HepG2 (cell line): Measurements from ENCODE around the gene EEIG1. TPM values are rescaled to one million over a fixed set of nuclear protein-coding genes. Genes with fewer than 3 reads are reported as not detected.

ENCODE experiments used
- AHDC1 ChIP-seq: sonication (generic); formaldehyde crosslinking; IDR thresholded peaks from 2 replicates; pipeline ENCODE4 v1.5.1; 2020; ENCODE audit warnings: mild to moderate bottlenecking, missing genetic modification reagents, borderline replicate concordance
- ATF3 ChIP-seq: sonication (generic); formaldehyde crosslinking; IDR thresholded peaks from 2 replicates; pipeline ENCODE4 v1.4.0; 2020; ENCODE audit warnings: missing genetic modification reagents
- ATRX ChIP-seq: sonication (generic); formaldehyde crosslinking; IDR thresholded peaks from 2 replicates; pipeline ENCODE4 v1.4.0; 2020; ENCODE audit warnings: missing genetic modification reagents, borderline replicate concordance
- CHD2 ChIP-seq: IDR thresholded peaks from 2 replicates; pipeline ENCODE4 v1.6.1; 2011; ENCODE audit warnings: low read depth, low read length, improper control_type of control experiment
- FOXK1 ChIP-seq: sonication (generic); formaldehyde crosslinking; IDR thresholded peaks from 2 replicates; pipeline ENCODE4 v1.4.0; 2020; ENCODE audit warnings: low read depth, missing genetic modification reagents, borderline replicate concordance
- IRF2 ChIP-seq: IDR thresholded peaks from 2 replicates; pipeline ENCODE4 v1.6.1; 2018; ENCODE audit warnings: missing genetic modification reagents, missing compliant biosample characterization
- LRRFIP1 ChIP-seq: sonication (generic); formaldehyde crosslinking; conservative IDR thresholded peaks from 2 replicates; pipeline ENCODE4 v1.4.0; 2020; ENCODE audit warnings: missing genetic modification reagents
- MEF2D ChIP-seq: sonication (generic); formaldehyde crosslinking; IDR thresholded peaks from 2 replicates; pipeline ENCODE4 v1.5.1; 2020; ENCODE audit warnings: mild to moderate bottlenecking, missing genetic modification reagents
- NR3C1 ChIP-seq: sonication (generic); formaldehyde crosslinking; IDR thresholded peaks from 2 replicates; pipeline ENCODE4 v1.4.0; 2020; ENCODE audit warnings: missing genetic modification reagents
- PBX3 ChIP-seq: sonication (generic); formaldehyde crosslinking; IDR thresholded peaks from 2 replicates; pipeline ENCODE4 v1.8.1; 2023; ENCODE audit warnings: missing genetic modification reagents, inconsistent platforms, borderline replicate concordance
- POLR2AphosphoS5 ChIP-seq: IDR thresholded peaks from 2 replicates; pipeline ENCODE4 v1.6.1; 2012; ENCODE audit warnings: low read depth, low read length
- PRMT3 ChIP-seq: sonication (generic); formaldehyde crosslinking; IDR thresholded peaks from 2 replicates; pipeline ENCODE4 v1.8.1; 2022; ENCODE audit warnings: low read depth, mild to moderate bottlenecking, moderate library complexity, missing genetic modification reagents, borderline replicate concordance
- SCMH1 ChIP-seq: sonication (generic); formaldehyde crosslinking; IDR thresholded peaks from 2 replicates; pipeline ENCODE4 v1.9.0; 2021; ENCODE audit warnings: missing genetic modification reagents, mild to moderate bottlenecking, borderline replicate concordance
- ZMAT3 ChIP-seq: sonication (generic); formaldehyde crosslinking; conservative IDR thresholded peaks from 2 replicates; pipeline ENCODE4 v1.7.0; 2021; ENCODE audit warnings: missing genetic modification reagents
- ZMYM2 ChIP-seq: sonication (generic); formaldehyde crosslinking; IDR thresholded peaks from 2 replicates; pipeline ENCODE4 v1.8.0; 2022; ENCODE audit warnings: mild to moderate bottlenecking, missing genetic modification reagents
- ZNF234 ChIP-seq: sonication (generic); formaldehyde crosslinking; conservative IDR thresholded peaks from 2 replicates; pipeline ENCODE4 v1.5.1; 2020; ENCODE audit warnings: mild to moderate bottlenecking, missing genetic modification reagents
- ZNF350 ChIP-seq: sonication (generic); formaldehyde crosslinking; IDR thresholded peaks from 2 replicates; pipeline ENCODE4 v1.4.0; 2020; ENCODE audit warnings: mild to moderate bottlenecking, low read depth, missing genetic modification reagents, borderline replicate concordance
- ZNF543 ChIP-seq: sonication (generic); formaldehyde crosslinking; IDR thresholded peaks from 2 replicates; pipeline ENCODE4 v1.4.0; 2020; ENCODE audit warnings: mild to moderate bottlenecking, missing genetic modification reagents
- ZNF562 ChIP-seq: sonication (generic); formaldehyde crosslinking; IDR thresholded peaks from 2 replicates; pipeline ENCODE4 v1.8.0; 2022; ENCODE audit warnings: missing genetic modification reagents, borderline replicate concordance
- ZNF768 ChIP-seq: sonication (generic); formaldehyde crosslinking; IDR thresholded peaks from 2 replicates; pipeline ENCODE4 v1.4.0; 2020; ENCODE audit warnings: missing genetic modification reagents
- ZSCAN30 ChIP-seq: sonication (generic); formaldehyde crosslinking; IDR thresholded peaks from 2 replicates; pipeline ENCODE4 v1.5.0; 2020; ENCODE audit warnings: mild to moderate bottlenecking, missing genetic modification reagents
- polyA plus RNA-seq, 8 experiments: library from polyadenylated mRNA; depleted of rRNA in 3 of 8; stranded (reverse) in 7 of 8; unstranded in 1 of 8; fragments of >200 nt; fragmentation: Illumina TruSeq in 4 of 8; extraction: Trizol in 4 of 8; gene quantifications; 2 replicates each; pipeline versions ENCODE4 v1.2.1 to v1.2.3, GENCODE V29; 2011 to 2016; ENCODE audit warnings: low read depth in 4 of 8, missing spikeins in 1 of 8, mixed read lengths in 1 of 8; ENCODE audit not compliant: insufficient read depth in 1 of 8
- total RNA-seq, 5 experiments: library from RNA; depleted of rRNA; stranded (reverse); fragments of >200 nt; fragmentation: Illumina TruSeq; extraction: Trizol; gene quantifications; 2 replicates each; pipeline ENCODE4 v1.2.3, GENCODE V29; 2016; ENCODE audit warnings: low read depth in 1 of 5

EEIG1 gene
- total and polyA plus RNA-seq, 2 of the 13 experiments (the other 11 are each of a cell fraction or from before 2014, with no cell fraction given), result 16.6 to 25.2 TPM

- TF ChIP-seq SCMH1 (CRISPR knock-in tag) (no peak), PRMT3 (CRISPR knock-in tag) (no peak), CHD2 (no peak), FOXK1 (CRISPR knock-in tag) (0 out of 2 replicates have a peak, but pooled peaks have one; percentile 20), AHDC1 (CRISPR knock-in tag) (no peak), ZSCAN30 (CRISPR knock-in tag) (no peak), ZMAT3 (CRISPR knock-in tag) (no peak), ATRX (CRISPR knock-in tag) (no peak), ZNF543 (CRISPR knock-in tag) (no peak), ZNF562 (CRISPR knock-in tag) (no peak), ZNF350 (no peak), ZNF768 (CRISPR knock-in tag) (no peak), POLR2AphosphoS5 (no peak), MEF2D (CRISPR knock-in tag) (no peak), ATF3 (CRISPR knock-in tag) (no peak), PBX3 (CRISPR knock-in tag) (no peak), ZNF234 (CRISPR knock-in tag) (no peak), NR3C1 (CRISPR knock-in tag) (no peak), ZMYM2 (CRISPR knock-in tag) (no peak), LRRFIP1 (CRISPR knock-in tag) (no peak), IRF2 (CRISPR knock-in tag) (no peak; the same call in 1 of the 2 replicates)
Measured at GRCh38 chr9:127931092-127931881, 49.5 kb downstream of the EEIG1 start (continued).
